ENCODE data around the gene SYT1.

DNA sequence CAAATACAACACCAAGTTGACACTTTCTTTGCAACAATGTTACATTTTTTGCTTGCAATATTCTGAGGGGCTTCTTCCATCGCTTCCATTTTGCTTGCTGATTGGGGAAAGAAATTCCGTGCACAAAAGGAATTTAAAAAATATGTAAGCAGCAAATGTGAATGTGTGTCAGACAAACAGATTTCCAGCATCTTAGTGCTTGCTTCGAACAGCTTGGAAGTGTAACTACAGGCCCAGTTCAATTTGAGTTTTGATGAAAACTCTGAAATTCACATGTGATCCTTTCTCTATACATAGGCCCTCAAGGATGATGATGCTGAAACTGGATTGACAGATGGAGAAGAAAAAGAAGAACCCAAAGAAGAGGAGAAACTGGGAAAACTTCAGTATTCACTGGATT lies 427.1 kb downstream of the SYT1 start:
- no peak for TF ChIP-seq POU5F1 (IDR thresholded peaks at IDR 0.05; ENCODE audit: low read depth, low read length)
- no peak for TF ChIP-seq TEAD4 (IDR thresholded peaks at IDR 0.05; ENCODE audit: low read depth, low read length)
- no peak for TF ChIP-seq SP1 (IDR thresholded peaks at IDR 0.05; ENCODE audit: low read depth, low read length)
- TF ChIP-seq TAF1 (IDR thresholded peaks at IDR 0.05; ENCODE audit: low read depth, low read length) = no peak
- TF ChIP-seq, protein P1, sequence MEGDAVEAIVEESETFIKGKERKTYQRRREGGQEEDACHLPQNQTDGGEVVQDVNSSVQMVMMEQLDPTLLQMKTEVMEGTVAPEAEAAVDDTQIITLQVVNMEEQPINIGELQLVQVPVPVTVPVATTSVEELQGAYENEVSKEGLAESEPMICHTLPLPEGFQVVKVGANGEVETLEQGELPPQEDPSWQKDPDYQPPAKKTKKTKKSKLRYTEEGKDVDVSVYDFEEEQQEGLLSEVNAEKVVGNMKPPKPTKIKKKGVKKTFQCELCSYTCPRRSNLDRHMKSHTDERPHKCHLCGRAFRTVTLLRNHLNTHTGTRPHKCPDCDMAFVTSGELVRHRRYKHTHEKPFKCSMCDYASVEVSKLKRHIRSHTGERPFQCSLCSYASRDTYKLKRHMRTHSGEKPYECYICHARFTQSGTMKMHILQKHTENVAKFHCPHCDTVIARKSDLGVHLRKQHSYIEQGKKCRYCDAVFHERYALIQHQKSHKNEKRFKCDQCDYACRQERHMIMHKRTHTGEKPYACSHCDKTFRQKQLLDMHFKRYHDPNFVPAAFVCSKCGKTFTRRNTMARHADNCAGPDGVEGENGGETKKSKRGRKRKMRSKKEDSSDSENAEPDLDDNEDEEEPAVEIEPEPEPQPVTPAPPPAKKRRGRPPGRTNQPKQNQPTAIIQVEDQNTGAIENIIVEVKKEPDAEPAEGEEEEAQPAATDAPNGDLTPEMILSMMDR (IDR thresholded peaks at IDR 0.05; ENCODE audit: control extremely low read depth in 1 of 3, insufficient read depth in 1 of 3, low read depth in 1 of 3, low read length in 3 of 3) = no peak

All from H1 (cell line).